HG03196 (cell line): ENCODE measurements around the gene POU2F3.

Experiments
- ATAC-seq: cut with Tn5 transposase; IDR thresholded peaks from one replicate; pipeline ENCODE4 v1.9.1; 2021; ENCODE audit not compliant: unreplicated experiment

Gene POU2F3

GRCh38 chr11:120316880-120317688, 77.1 kb downstream of the POU2F3 start:
- no peak for ATAC-seq

GRCh38 chr11:120317689-120318480, 77.9 kb downstream of the POU2F3 start:
- ATAC-seq, result no peak

GRCh38 chr11:120318906-120319305, 79.0 kb downstream of the POU2F3 start:
- no peak for ATAC-seq

GRCh38 chr11:120324932-120325810, 85.2 kb downstream of the POU2F3 start, which contains the start of gene TLCD5:
Gene TLCD5 (plus strand): TSS chr11:120325299. CDS start chr11:120327442, 2,143 bp downstream.
- no peak for ATAC-seq

- no peak for ATAC-seq
These were observed 86.3 kb downstream of the POU2F3 start for GRCh38 chr11:120326228-120326627.

- ATAC-seq, result no peak
These were observed 86.9 kb downstream of the POU2F3 start for GRCh38 chr11:120326845-120327281.

GRCh38 chr11:120327311-120327710, 87.4 kb downstream of the POU2F3 start:
- ATAC-seq, result no peak

GRCh38 chr11:120329556-120329955, 89.6 kb downstream of the POU2F3 start:
- no peak for ATAC-seq

- ATAC-seq, result no peak
These were observed 90.1 kb downstream of the POU2F3 start for GRCh38 chr11:120330045-120330444.

- ATAC-seq, result no peak
These were observed 91.5 kb downstream of the POU2F3 start for GRCh38 chr11:120331301-120331996.

- no peak for ATAC-seq
These were observed 93.1 kb downstream of the POU2F3 start for GRCh38 chr11:120332822-120333716.

GRCh38 chr11:120333801-120334200, 93.9 kb downstream of the POU2F3 start:
- no peak for ATAC-seq

- no peak for ATAC-seq
These were observed 94.4 kb downstream of the POU2F3 start for GRCh38 chr11:120334332-120334731.

GRCh38 chr11:120334894-120335462, 95.0 kb downstream of the POU2F3 start:
- ATAC-seq, result peak; percentile 30

GRCh38 chr11:120335556-120335907, 95.6 kb downstream of the POU2F3 start:
- peak; percentile 11 for ATAC-seq

GRCh38 chr11:120335908-120336640, 96.1 kb downstream of the POU2F3 start, which contains the start of gene ARHGEF12:
Gene ARHGEF12 (plus strand): TSS chr11:120336413. CDS start chr11:120337244, 831 bp downstream.
- peak; percentile 70 for ATAC-seq

- no peak for ATAC-seq
These were observed 96.9 kb downstream of the POU2F3 start for GRCh38 chr11:120336641-120337354.
